MM.1S (cell line): ENCODE results near the gene CCDC43.
"Not testable (repeated sequence)": the region's sequence is repeated elsewhere in the genome, so short reads cannot be mapped to it uniquely, and the experiment has no call there.

Source experiments
- CTCF ChIP-seq: fragments of 300-600 bp; sonication (generic); IDR thresholded peaks from 2 replicates; pipeline ENCODE4 v1.5.1; 2016; ENCODE audit warnings: antibody characterized with exemption, low read length, mixed read lengths
- EZH2 ChIP-seq: fragments of 300-600 bp; sonication (generic); optimal IDR thresholded peaks from 2 replicates; pipeline ENCODE3; 2017; ENCODE audit warnings: low read depth, mild to moderate bottlenecking, antibody characterized with exemption, low read length, mixed read lengths
- EZH2phosphoT487 ChIP-seq: fragments of 300-600 bp; sonication (generic); IDR thresholded peaks from 2 replicates; pipeline ENCODE4 v1.6.1; 2018; ENCODE audit warnings: antibody characterized with exemption, low read length

- TF ChIP-seq CTCF, EZH2phosphoT487, EZH2: not testable (repeated sequence)
These were observed 6.3 kb downstream of the CCDC43 start for GRCh38 chr17:44683303-44683702.
